ENCODE measurements around the gene VDAC2.

- no peak for TF ChIP-seq USF2 (CRISPR knock-in tag; IDR thresholded peaks at IDR 0.05)
- no peak for TF ChIP-seq CTCF (IDR thresholded peaks at IDR 0.05)
- no peak for TF ChIP-seq RELA (CRISPR knock-in tag; IDR thresholded peaks at IDR 0.05; ENCODE audit: borderline replicate concordance)
- no peak for TF ChIP-seq ESRRA (CRISPR knock-in tag; IDR thresholded peaks at IDR 0.05; ENCODE audit: borderline replicate concordance)
- TF ChIP-seq KAT7 (CRISPR knock-in tag; IDR thresholded peaks at IDR 0.05; ENCODE audit: borderline replicate concordance), result no peak
- TF ChIP-seq HMGXB4 (CRISPR knock-in tag; IDR thresholded peaks at IDR 0.05), result no peak
- TF ChIP-seq ZNF263 (CRISPR knock-in tag; IDR thresholded peaks at IDR 0.05; ENCODE audit: low read depth), result no peak
- TF ChIP-seq TEAD4 (CRISPR knock-in tag; IDR thresholded peaks at IDR 0.05), result no peak
Observed at GRCh38 chr10:75203724-75204123, 6.9 kb upstream of the VDAC2 start.
